OCI-LY3 (cell line): Measurements from ENCODE around the gene NOXA1.

Source experiments
- H2AFZ ChIP-seq: fragments of 200-600, 300-600 bp; shearing (Covaris generic); 2 replicates; pipeline ENCODE4 v1.6.0; 2014; ENCODE audit warnings: antibody characterized with exemption, low read depth, low read length
- H3K27ac ChIP-seq: fragments of 200-600, 300-600 bp; sonication (generic); 2 replicates; pipeline ENCODE4 v1.5.1; 2014; ENCODE audit warnings: mild to moderate bottlenecking, low read length, moderate library complexity, mixed read lengths
- H3K27me3 ChIP-seq: fragments of 200-600, 300-600 bp; sonication (generic); 2 replicates; pipeline ENCODE4 v1.6.1; 2014; ENCODE audit warnings: low read depth, low read length, mixed read lengths
- H3K36me3 ChIP-seq: fragments of 200-600, 300-600 bp; sonication (generic); replicated peaks from 2 replicates; pipeline ENCODE3; 2014; ENCODE audit warnings: low read depth, low read length, mixed read lengths
- H3K4me1 ChIP-seq: fragments of 300-600, 200-600 bp; sonication (generic); 2 replicates; pipeline ENCODE4 v1.6.1; 2014; ENCODE audit warnings: low read length, mixed read lengths
- H3K4me2 ChIP-seq: fragments of 200-600, 300-600 bp; sonication (generic); 2 replicates; pipeline ENCODE4 v1.6.1; 2014; ENCODE audit warnings: low read length, mixed read lengths
- H3K4me3 ChIP-seq: fragments of 300-600, 200-600 bp; sonication (generic); 2 replicates; pipeline ENCODE4 v1.5.1; 2014; ENCODE audit warnings: antibody characterized with exemption, mild to moderate bottlenecking, low read length, moderate library complexity
- H3K79me2 ChIP-seq: fragments of 300-600, 200-600 bp; shearing (Covaris generic); 2 replicates; pipeline ENCODE4 v1.6.1; 2014; ENCODE audit warnings: mild to moderate bottlenecking, low read length, mixed read lengths
- H3K9ac ChIP-seq: fragments of 300-600, 200-600 bp; shearing (Covaris generic); 2 replicates; pipeline ENCODE4 v1.6.0; 2014; ENCODE audit warnings: mild to moderate bottlenecking, low read length, moderate library complexity
- H3K9me3 ChIP-seq: fragments of 200-600, 300-600 bp; shearing (Covaris generic); 2 replicates; pipeline ENCODE4 v1.6.1; 2014; ENCODE audit warnings: low read length, mixed read lengths; ENCODE audit not compliant: insufficient read depth
- H4K20me1 ChIP-seq: fragments of 200-600, 300-600 bp; sonication (generic); 2 replicates; pipeline ENCODE4 v1.6.1; 2016; ENCODE audit warnings: low read length, mixed read lengths; ENCODE audit not compliant: insufficient read depth
- CTCF ChIP-seq: fragments of 200-600, 300-600 bp; sonication (generic); IDR thresholded peaks from 2 replicates; pipeline ENCODE4 v1.5.1; 2014; ENCODE audit warnings: antibody characterized with exemption, low read length, low read depth
- EZH2phosphoT487 ChIP-seq: fragments of 200-600 bp; shearing (Covaris generic); IDR thresholded peaks from 2 replicates; pipeline ENCODE4 v1.6.1; 2018; ENCODE audit warnings: antibody characterized with exemption, mixed run types, low read depth

NOXA1 gene

GRCh38 chr9:137433349-137433915 lies 10.2 kb downstream of the NOXA1 start:
- TF ChIP-seq EZH2phosphoT487 (no peak), CTCF (no peak)
- peaks cover 8% of the 10 kb centered on the region for H3K27me3 ChIP-seq
- no peak overlapping the region for H3K27ac ChIP-seq
- H3K4me1 ChIP-seq = peaks cover 17% of the 10 kb centered on the region
- H4K20me1 ChIP-seq = no peaks in the 10 kb centered on the region
- no peaks in the 10 kb centered on the region for H3K79me2 ChIP-seq
- no peak overlapping the region for H2AFZ ChIP-seq
- H3K4me3 ChIP-seq = no peak overlapping the region
- no peak overlapping the region for H3K9ac ChIP-seq
- no peak overlapping the region for H3K4me2 ChIP-seq
- no peaks in the 10 kb centered on the region for H3K36me3 ChIP-seq
- H3K9me3 ChIP-seq = no peaks in the 10 kb centered on the region

GRCh38 chr9:137433916-137434431 lies 10.8 kb downstream of the NOXA1 start:
- H3K27me3 ChIP-seq = peaks cover 5% of the 10 kb centered on the region
- H3K9ac ChIP-seq = no peak overlapping the region
- H3K4me3 ChIP-seq = no peak overlapping the region
- H3K4me1 ChIP-seq = peaks cover 14% of the 10 kb centered on the region
- H4K20me1 ChIP-seq = no peaks in the 10 kb centered on the region
- H2AFZ ChIP-seq = no peak overlapping the region
- no peaks in the 10 kb centered on the region for H3K36me3 ChIP-seq
- H3K4me2 ChIP-seq = no peak overlapping the region
- H3K79me2 ChIP-seq = no peaks in the 10 kb centered on the region
- no peaks in the 10 kb centered on the region for H3K9me3 ChIP-seq
- H3K27ac ChIP-seq = no peak overlapping the region
- TF ChIP-seq CTCF = no peak
- no peak for TF ChIP-seq EZH2phosphoT487

GRCh38 chr9:137434498-137435380 lies 11.5 kb downstream of the NOXA1 start:
- Histone ChIP-seq H3K4me2 (no peak overlapping the region), H3K27ac (no peak overlapping the region), H4K20me1 (no peaks in the 10 kb centered on the region), H3K36me3 (no peaks in the 10 kb centered on the region), H3K79me2 (no peaks in the 10 kb centered on the region), H3K9ac (no peak overlapping the region), H3K9me3 (no peaks in the 10 kb centered on the region), H3K4me1 (peaks cover 7% of the 10 kb centered on the region), H3K4me3 (no peak overlapping the region), H3K27me3 (no peaks in the 10 kb centered on the region), H2AFZ (no peak overlapping the region)
- TF ChIP-seq CTCF (no peak), EZH2phosphoT487 (no peak)

DNA sequence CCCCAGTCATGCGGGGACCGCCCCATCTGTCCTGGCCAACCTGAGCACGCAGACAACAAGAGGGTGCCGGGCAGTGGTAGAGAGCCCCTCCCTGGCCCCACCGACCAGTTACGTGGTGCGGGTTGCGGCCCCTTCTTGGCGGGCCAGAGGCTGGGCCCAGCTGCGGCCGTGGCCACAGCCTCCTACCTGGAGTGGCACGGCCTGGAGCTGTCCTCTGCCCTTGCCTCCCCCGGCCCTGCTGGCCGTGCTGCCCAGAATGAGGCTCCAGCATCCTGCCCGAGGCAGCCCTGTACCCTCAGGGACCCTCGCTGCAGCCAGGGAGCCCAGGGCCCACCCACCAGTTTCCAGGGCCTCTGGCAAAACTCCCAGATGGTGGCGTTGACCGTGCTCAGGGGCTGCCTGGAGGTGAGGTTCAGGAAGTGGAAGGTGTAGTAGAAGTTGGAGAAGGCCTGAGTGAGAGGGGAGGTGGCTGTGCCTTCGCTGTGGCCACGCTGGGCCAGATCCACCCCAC lies 12.2 kb downstream of the NOXA1 start:
- no peaks in the 10 kb centered on the region for H3K79me2 ChIP-seq
- H3K4me3 ChIP-seq = no peak overlapping the region
- no peaks in the 10 kb centered on the region for H3K27me3 ChIP-seq
- H3K27ac ChIP-seq = no peak overlapping the region
- H3K9ac ChIP-seq = no peak overlapping the region
- H4K20me1 ChIP-seq = no peaks in the 10 kb centered on the region
- no peaks in the 10 kb centered on the region for H3K36me3 ChIP-seq
- H3K9me3 ChIP-seq = no peaks in the 10 kb centered on the region
- no peak overlapping the region for H2AFZ ChIP-seq
- H3K4me2 ChIP-seq = no peak overlapping the region
- H3K4me1 ChIP-seq = peaks cover 2% of the 10 kb centered on the region; the same call in 1 of the 2 replicates
- TF ChIP-seq EZH2phosphoT487 (no peak), CTCF (no peak)
